AG04450 (cell line): ENCODE measurements around the gene CMTM7. TPM values are rescaled to one million over a fixed set of nuclear protein-coding genes. Genes with fewer than 3 reads are reported as not detected.

ENCODE experiments used
- CTCF ChIA-PET: fragments of 300-600, 350-600 bp; formaldehyde crosslinking; extraction: SDS; loops from one replicate; lab custom pipeline; 2022; ENCODE audit warnings: antibody characterized with exemption, inconsistent platforms; lab: Charles Lee
- POLR2A ChIA-PET: fragments of 350-600 bp; formaldehyde crosslinking; extraction: SDS; loops from one replicate; lab custom pipeline; 2021; ENCODE audit warnings: antibody characterized with exemption, inconsistent platforms; lab: Yijun Ruan, JAX
- DNase-seq: peaks from one replicate; pipeline ENCODE4 v3.0.0-alpha.2; 2011; ENCODE audit warnings: low read depth, low spot score
- H3K27ac ChIP-seq: one replicate; pipeline ENCODE4 v1.5.1; 2012; ENCODE audit warnings: low read depth, low read length, control low read depth
- H3K27me3 ChIP-seq: one replicate; pipeline ENCODE4 v1.6.0; 2012; ENCODE audit warnings: low read length; ENCODE audit not compliant: control insufficient read depth, insufficient read depth
- H3K4me3 ChIP-seq: 2 replicates; pipeline ENCODE4 v1.5.1; 2011; ENCODE audit warnings: mild to moderate bottlenecking, low read depth, low read length, control low read depth
- H3K9me3 ChIP-seq: 2 replicates; pipeline ENCODE4 v1.5.1; 2012; ENCODE audit warnings: low read length; ENCODE audit not compliant: control insufficient read depth, insufficient read depth
- CTCF ChIP-seq: IDR thresholded peaks from 2 replicates; pipeline ENCODE4 v1.5.1; 2011; ENCODE audit warnings: low read depth, low read length, control low read depth, inconsistent platforms
- polyA plus RNA-seq: library from polyadenylated mRNA; depleted of rRNA; stranded (reverse); fragments of >200 nt; gene quantifications from 2 replicates; pipeline ENCODE4 v1.2.3, GENCODE V29; 2011

The CMTM7 gene
- polyA plus RNA-seq, 1 experiment, result 17.3 TPM

GRCh38 chr3:32454731-32455608 is 63.3 kb downstream of the CMTM7 start:
- Histone ChIP-seq H3K27ac (no peak overlapping the region), H3K27me3 (no peaks in the 10 kb centered on the region), H3K4me3 (no peak overlapping the region), H3K9me3 (no peaks in the 10 kb centered on the region; the same call in 1 of the 2 replicates)
- ChIA-PET POLR2A (no interaction called here), CTCF (interaction anchor here (0.7 to 5.5 kb wide), 5 partner anchors 12 to 279 kb away, joined by 3 to 56 read pairs (median 4); partner anchors contain the start of gene CMTM6)
- TF ChIP-seq CTCF, result no peak
- DNase-seq, result no peak

- ChIA-PET CTCF (interaction anchor here (1.0 to 5.5 kb wide), 2 partner anchors 12 to 158 kb away, joined by 7 to 56 read pairs; no protein-coding TSS in a partner anchor), POLR2A (no interaction called here)
- H3K27me3 ChIP-seq, result no peaks in the 10 kb centered on the region
- H3K4me3 ChIP-seq, result no peak overlapping the region
- TF ChIP-seq CTCF, result no peak
- no peak overlapping the region for H3K27ac ChIP-seq
- no peak for DNase-seq
- H3K9me3 ChIP-seq, result no peaks in the 10 kb centered on the region; the same call in 1 of the 2 replicates
Observed at GRCh38 chr3:32455609-32456428, 64.2 kb downstream of the CMTM7 start.

- ChIA-PET CTCF (interaction anchor here (5.5 kb wide), 1 partner anchor 12 kb away, joined by 56 read pairs; no protein-coding TSS in a partner anchor), POLR2A (no interaction called here)
- Histone ChIP-seq H3K9me3 (no peaks in the 10 kb centered on the region; the same call in 1 of the 2 replicates), H3K4me3 (no peak overlapping the region), H3K27me3 (no peaks in the 10 kb centered on the region), H3K27ac (no peak overlapping the region)
- no peak for DNase-seq
- no peak for TF ChIP-seq CTCF
Observed at GRCh38 chr3:32456429-32457130, 64.9 kb downstream of the CMTM7 start.

GRCh38 chr3:32457971-32458471 is 66.4 kb downstream of the CMTM7 start:
- Histone ChIP-seq H3K27ac (no peak overlapping the region), H3K27me3 (no peaks in the 10 kb centered on the region), H3K9me3 (no peaks in the 10 kb centered on the region; the same call in 1 of the 2 replicates), H3K4me3 (no peak overlapping the region)
- ChIA-PET POLR2A (no interaction called here), CTCF (interaction anchor here (5.5 kb wide), 1 partner anchor 10 kb away, joined by 56 read pairs; no protein-coding TSS in a partner anchor)
- DNase-seq, result no peak
- no peak for TF ChIP-seq CTCF
